GM13976 (cell line): ENCODE data around the gene SEMG1.
A peak's percentile ranks its signal among the peaks of the same experiment; 100 is the strongest.

Experiments used
- DNase-seq: peaks from one replicate; pipeline ENCODE4 v3.0.0; 2012; ENCODE audit warnings: low spot score
- CTCF ChIP-seq: IDR thresholded peaks from 2 replicates; pipeline ENCODE4 v1.5.1; 2012; ENCODE audit warnings: borderline replicate concordance, mild to moderate bottlenecking; ENCODE audit not compliant: insufficient read depth; ENCODE audit errors: extremely low read depth, missing control alignments, control extremely low read depth
- in situ Hi-C: fragments of 300-500 bp; cut with MboI; formaldehyde crosslinking; loops from one replicate; pipeline ENCODE4 v1.12.0; 2022; ENCODE audit warnings: low sequenced_read_pairs, mixed read lengths, inconsistent platforms; ENCODE audit not compliant: unreplicated experiment

Gene SEMG1

GRCh38 chr20:45254383-45255262, 47.8 kb downstream of the SEMG1 start, which contains the start of gene SLPI:
Gene SLPI (minus strand): TSS chr20:45254564. CDS start chr20:45254543, 21 bp downstream.
- no peak for TF ChIP-seq CTCF
- DNase-seq = peak; percentile 30
- in situ Hi-C loops = no loop called here

GRCh38 chr20:45257161-45257560, 50.3 kb downstream of the SEMG1 start:
- DNase-seq = no peak
- in situ Hi-C loops = no loop called here
- TF ChIP-seq CTCF = no peak

GRCh38 chr20:45257711-45258110, 50.9 kb downstream of the SEMG1 start:
- in situ Hi-C loops = no loop called here
- TF ChIP-seq CTCF = no peak
- no peak for DNase-seq

GRCh38 chr20:45258259-45258658, 51.4 kb downstream of the SEMG1 start:
- in situ Hi-C loops = no loop called here
- TF ChIP-seq CTCF = no peak

GRCh38 chr20:45258664-45259063, 51.8 kb downstream of the SEMG1 start:
- DNase-seq = no peak
- in situ Hi-C loops = no loop called here
- TF ChIP-seq CTCF = no peak

More at GRCh38 chr20:45258259-45258658, 51.4 kb downstream of the SEMG1 start:
- DNase-seq = no peak
